WTC11 (cell line): ENCODE results near the gene ZNF599. TPM values are rescaled to one million over a fixed set of nuclear protein-coding genes. Genes with fewer than 3 reads are reported as not detected.

Source experiments
- ATAC-seq: fragments of 200-7000 bp; cut with Tn5 transposase; 2 replicates; pipeline ENCODE4 v1.10.0; 2021; ENCODE audit warnings: mild to moderate bottlenecking, moderate library complexity
- CTCF ChIA-PET: fragments of 300-600 bp; sonication (Branson Sonifier 250); formaldehyde crosslinking; loops from one replicate; lab custom pipeline; 2021; ENCODE audit warnings: antibody characterized with exemption; lab: Charles Lee
- POLR2A ChIA-PET: fragments of 350-600 bp; sonication (Branson Sonifier 250); formaldehyde crosslinking; loops from one replicate; lab custom pipeline; 2021; ENCODE audit warnings: antibody characterized with exemption; lab: Charles Lee
- DNase-seq: peaks from one replicate; pipeline ENCODE4 v3.0.0; 2021; ENCODE audit warnings: low spot score
- H3K27ac Mint-ChIP-seq: 2 replicates; pipeline ENCODE4 v1.8.0; 2021; ENCODE audit warnings: mixed read lengths
- H3K27me3 Mint-ChIP-seq: 2 replicates; pipeline ENCODE4 v1.8.0; 2021; ENCODE audit warnings: low read depth, mild to moderate bottlenecking, moderate library complexity, mixed read lengths
- H3K36me3 Mint-ChIP-seq: 2 replicates; pipeline ENCODE4 v1.8.0; 2021; ENCODE audit warnings: mixed read lengths
- H3K4me1 Mint-ChIP-seq: 2 replicates; pipeline ENCODE4 v1.8.0; 2022; ENCODE audit warnings: mixed read lengths
- H3K4me3 Mint-ChIP-seq: 2 replicates; pipeline ENCODE4 v1.8.0; 2021; ENCODE audit warnings: mild to moderate bottlenecking, moderate library complexity, mixed read lengths
- H3K9me3 Mint-ChIP-seq: 2 replicates; pipeline ENCODE4 v1.8.0; 2021; ENCODE audit warnings: mixed read lengths
- CREM ChIP-seq: sonication (generic); formaldehyde crosslinking; IDR thresholded peaks from 2 replicates; pipeline ENCODE4 v1.8.1; 2022; ENCODE audit warnings: mild to moderate bottlenecking, missing genetic modification reagents, moderate library complexity
- GABPB1 ChIP-seq: sonication (generic); formaldehyde crosslinking; IDR thresholded peaks from 2 replicates; pipeline ENCODE4 v1.8.1; 2023; ENCODE audit warnings: mild to moderate bottlenecking, missing genetic modification reagents
- NFATC4 ChIP-seq: fragments of 250-450 bp; sonication (Bioruptor Pico); IDR thresholded peaks from 2 replicates; pipeline ENCODE4 v1.9.0; 2021; ENCODE audit warnings: mild to moderate bottlenecking
- ZNF396 ChIP-seq: fragments of 250-450 bp; sonication (Bioruptor Pico); IDR thresholded peaks from 2 replicates; pipeline ENCODE4 v1.8.0; 2021; ENCODE audit warnings: mild to moderate bottlenecking, moderate library complexity, borderline replicate concordance
- ZNF671 ChIP-seq: fragments of 250-450 bp; sonication (Bioruptor Pico); IDR thresholded peaks from 2 replicates; pipeline ENCODE4 v1.8.0; 2021; ENCODE audit warnings: mild to moderate bottlenecking
- total RNA-seq: library from RNA; stranded (reverse); gene quantifications from 3 replicates; pipeline ENCODE4 v1.2.3, GENCODE V29; 2021
- TF ChIP-seq, protein P1 (sequence below): sonication (generic); formaldehyde crosslinking; IDR thresholded peaks from 2 replicates; pipeline ENCODE4 v1.8.0; 2022; ENCODE audit warnings: missing genetic modification reagents
- TF ChIP-seq, protein P2 (sequence below): sonication (generic); formaldehyde crosslinking; IDR thresholded peaks from 2 replicates; pipeline ENCODE4 v1.8.1; 2023; ENCODE audit warnings: mild to moderate bottlenecking, missing genetic modification reagents, borderline replicate concordance
- TF ChIP-seq, protein P3 (sequence below): sonication (generic); formaldehyde crosslinking; IDR thresholded peaks from 2 replicates; pipeline ENCODE4 v1.8.0; 2022; ENCODE audit warnings: mild to moderate bottlenecking, missing genetic modification reagents
- TF ChIP-seq, protein P4 (sequence below): fragments of 250-450 bp; sonication (Bioruptor Pico); IDR thresholded peaks from 2 replicates; pipeline ENCODE4 v1.9.0; 2021; ENCODE audit warnings: moderate library complexity, mild to moderate bottlenecking, inconsistent platforms, borderline replicate concordance
- TF ChIP-seq, protein P5 (sequence below): sonication (generic); formaldehyde crosslinking; IDR thresholded peaks from 2 replicates; pipeline ENCODE4 v1.8.0; 2022; ENCODE audit warnings: mild to moderate bottlenecking, missing genetic modification reagents
- TF ChIP-seq, protein P6 (sequence below): sonication (generic); formaldehyde crosslinking; IDR thresholded peaks from 2 replicates; pipeline ENCODE4 v1.8.0; 2022; ENCODE audit warnings: mild to moderate bottlenecking, missing genetic modification reagents
- TF ChIP-seq, protein P7 (sequence below): fragments of 250-450 bp; sonication (Bioruptor Pico); IDR thresholded peaks from 2 replicates; pipeline ENCODE4 v1.9.0; 2021; ENCODE audit warnings: mild to moderate bottlenecking

ZNF599 gene
- total RNA-seq, 1 experiment from 2014 or later: 5.2 TPM

DNA sequence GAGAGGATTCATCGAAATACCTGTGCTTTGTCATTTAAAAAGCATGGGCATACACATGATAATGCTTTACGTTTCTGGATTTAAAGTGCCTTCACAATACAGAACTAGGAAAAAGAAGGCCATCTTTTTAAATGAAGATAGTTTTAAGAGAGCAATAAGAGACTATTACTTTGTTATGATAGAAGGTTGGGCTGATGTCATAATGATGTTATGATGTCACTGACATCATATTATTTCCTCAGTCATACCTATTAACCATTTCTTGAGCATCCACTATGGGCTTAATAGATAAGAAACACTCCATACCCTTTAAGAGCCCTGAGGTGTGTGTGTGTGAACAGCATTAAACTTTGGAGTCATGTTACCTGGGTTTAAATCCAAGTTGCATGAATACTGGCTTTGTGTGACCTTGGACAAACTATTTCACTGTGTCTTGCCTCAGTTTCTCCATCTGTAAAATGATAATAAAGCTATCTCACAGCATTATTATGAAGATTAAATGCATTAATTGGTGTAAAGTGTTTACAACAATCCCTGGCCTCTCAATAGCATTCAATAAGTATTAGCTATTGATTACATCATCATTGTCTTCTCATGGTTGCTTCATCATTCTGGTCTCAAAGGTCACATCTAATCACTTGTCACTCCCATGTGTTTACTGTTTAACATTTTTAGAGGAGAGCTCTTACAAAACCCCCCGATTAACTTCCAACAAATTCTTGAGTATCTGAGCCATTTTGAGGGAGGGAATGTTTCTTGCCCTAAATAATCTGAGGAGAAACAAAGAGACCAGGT lies 27.9 kb downstream of the ZNF599 start:
- TF ChIP-seq GABPB1 (CRISPR knock-in tag): peak; percentile 89
- no peak for TF ChIP-seq CREM (CRISPR knock-in tag)
- no peak for ATAC-seq
- CTCF ChIA-PET: no interaction called here
- Mint-ChIP-seq H3K27me3 (peaks cover 13% of the 10 kb centered on the region), H3K4me3 (no peak overlapping the region), H3K4me1 (peaks cover 11% of the 10 kb centered on the region), H3K36me3 (peaks cover 11% of the 10 kb centered on the region), H3K9me3 (peaks cover 18% of the 10 kb centered on the region), H3K27ac (no peak overlapping the region)
- POLR2A ChIA-PET: no interaction called here
- no peak for DNase-seq

DNA sequence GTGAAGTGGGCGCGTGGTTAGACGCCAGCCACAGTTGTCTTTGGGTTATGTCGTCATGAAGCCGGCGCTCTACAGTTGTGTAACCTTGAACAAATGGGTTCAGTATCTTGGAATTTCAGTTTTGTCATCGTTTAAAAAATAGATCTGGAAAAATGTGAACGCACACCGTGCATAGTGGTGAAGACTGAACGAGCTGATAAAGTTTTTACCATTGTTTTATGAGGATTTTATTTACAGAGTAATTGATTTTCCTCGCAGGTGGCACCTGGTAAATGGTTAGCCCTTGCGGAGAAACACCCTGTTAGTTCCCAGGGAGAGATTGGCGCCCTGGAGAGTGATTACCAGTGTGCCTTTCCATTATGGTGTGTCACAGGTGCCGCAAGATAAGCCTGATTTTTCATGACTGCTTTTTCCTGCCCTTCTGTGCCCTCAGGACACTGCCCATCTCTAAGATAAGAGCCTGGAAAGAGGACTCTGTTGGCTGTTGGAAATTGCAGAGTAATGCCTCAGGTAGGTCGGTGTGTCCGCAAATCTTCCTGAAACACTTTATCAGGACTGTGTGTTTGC lies 38.4 kb downstream of the ZNF599 start:
- POLR2A ChIA-PET: no interaction called here
- TF ChIP-seq, protein P1, sequence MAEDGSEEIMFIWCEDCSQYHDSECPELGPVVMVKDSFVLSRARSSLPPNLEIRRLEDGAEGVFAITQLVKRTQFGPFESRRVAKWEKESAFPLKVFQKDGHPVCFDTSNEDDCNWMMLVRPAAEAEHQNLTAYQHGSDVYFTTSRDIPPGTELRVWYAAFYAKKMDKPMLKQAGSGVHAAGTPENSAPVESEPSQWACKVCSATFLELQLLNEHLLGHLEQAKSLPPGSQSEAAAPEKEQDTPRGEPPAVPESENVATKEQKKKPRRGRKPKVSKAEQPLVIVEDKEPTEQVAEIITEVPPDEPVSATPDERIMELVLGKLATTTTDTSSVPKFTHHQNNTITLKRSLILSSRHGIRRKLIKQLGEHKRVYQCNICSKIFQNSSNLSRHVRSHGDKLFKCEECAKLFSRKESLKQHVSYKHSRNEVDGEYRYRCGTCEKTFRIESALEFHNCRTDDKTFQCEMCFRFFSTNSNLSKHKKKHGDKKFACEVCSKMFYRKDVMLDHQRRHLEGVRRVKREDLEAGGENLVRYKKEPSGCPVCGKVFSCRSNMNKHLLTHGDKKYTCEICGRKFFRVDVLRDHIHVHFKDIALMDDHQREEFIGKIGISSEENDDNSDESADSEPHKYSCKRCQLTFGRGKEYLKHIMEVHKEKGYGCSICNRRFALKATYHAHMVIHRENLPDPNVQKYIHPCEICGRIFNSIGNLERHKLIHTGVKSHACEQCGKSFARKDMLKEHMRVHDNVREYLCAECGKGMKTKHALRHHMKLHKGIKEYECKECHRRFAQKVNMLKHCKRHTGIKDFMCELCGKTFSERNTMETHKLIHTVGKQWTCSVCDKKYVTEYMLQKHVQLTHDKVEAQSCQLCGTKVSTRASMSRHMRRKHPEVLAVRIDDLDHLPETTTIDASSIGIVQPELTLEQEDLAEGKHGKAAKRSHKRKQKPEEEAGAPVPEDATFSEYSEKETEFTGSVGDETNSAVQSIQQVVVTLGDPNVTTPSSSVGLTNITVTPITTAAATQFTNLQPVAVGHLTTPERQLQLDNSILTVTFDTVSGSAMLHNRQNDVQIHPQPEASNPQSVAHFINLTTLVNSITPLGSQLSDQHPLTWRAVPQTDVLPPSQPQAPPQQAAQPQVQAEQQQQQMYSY: no peak
- TF ChIP-seq, protein P2, sequence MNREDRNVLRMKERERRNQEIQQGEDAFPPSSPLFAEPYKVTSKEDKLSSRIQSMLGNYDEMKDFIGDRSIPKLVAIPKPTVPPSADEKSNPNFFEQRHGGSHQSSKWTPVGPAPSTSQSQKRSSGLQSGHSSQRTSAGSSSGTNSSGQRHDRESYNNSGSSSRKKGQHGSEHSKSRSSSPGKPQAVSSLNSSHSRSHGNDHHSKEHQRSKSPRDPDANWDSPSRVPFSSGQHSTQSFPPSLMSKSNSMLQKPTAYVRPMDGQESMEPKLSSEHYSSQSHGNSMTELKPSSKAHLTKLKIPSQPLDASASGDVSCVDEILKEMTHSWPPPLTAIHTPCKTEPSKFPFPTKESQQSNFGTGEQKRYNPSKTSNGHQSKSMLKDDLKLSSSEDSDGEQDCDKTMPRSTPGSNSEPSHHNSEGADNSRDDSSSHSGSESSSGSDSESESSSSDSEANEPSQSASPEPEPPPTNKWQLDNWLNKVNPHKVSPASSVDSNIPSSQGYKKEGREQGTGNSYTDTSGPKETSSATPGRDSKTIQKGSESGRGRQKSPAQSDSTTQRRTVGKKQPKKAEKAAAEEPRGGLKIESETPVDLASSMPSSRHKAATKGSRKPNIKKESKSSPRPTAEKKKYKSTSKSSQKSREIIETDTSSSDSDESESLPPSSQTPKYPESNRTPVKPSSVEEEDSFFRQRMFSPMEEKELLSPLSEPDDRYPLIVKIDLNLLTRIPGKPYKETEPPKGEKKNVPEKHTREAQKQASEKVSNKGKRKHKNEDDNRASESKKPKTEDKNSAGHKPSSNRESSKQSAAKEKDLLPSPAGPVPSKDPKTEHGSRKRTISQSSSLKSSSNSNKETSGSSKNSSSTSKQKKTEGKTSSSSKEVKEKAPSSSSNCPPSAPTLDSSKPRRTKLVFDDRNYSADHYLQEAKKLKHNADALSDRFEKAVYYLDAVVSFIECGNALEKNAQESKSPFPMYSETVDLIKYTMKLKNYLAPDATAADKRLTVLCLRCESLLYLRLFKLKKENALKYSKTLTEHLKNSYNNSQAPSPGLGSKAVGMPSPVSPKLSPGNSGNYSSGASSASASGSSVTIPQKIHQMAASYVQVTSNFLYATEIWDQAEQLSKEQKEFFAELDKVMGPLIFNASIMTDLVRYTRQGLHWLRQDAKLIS: no peak
- TF ChIP-seq, protein P3, sequence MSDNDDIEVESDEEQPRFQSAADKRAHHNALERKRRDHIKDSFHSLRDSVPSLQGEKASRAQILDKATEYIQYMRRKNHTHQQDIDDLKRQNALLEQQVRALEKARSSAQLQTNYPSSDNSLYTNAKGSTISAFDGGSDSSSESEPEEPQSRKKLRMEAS: peak; percentile 1; the same call in 1 of the 2 replicates
- TF ChIP-seq, protein P4, sequence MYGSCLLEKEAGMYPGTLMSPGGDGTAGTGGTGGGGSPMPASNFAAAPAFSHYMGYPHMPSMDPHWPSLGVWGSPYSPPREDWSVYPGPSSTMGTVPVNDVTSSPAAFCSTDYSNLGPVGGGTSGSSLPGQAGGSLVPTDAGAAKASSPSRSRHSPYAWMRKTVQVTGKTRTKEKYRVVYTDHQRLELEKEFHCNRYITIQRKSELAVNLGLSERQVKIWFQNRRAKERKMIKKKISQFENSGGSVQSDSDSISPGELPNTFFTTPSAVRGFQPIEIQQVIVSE (CRISPR knock-in tag): no peak
- no peak for TF ChIP-seq ZNF671 (CRISPR knock-in tag)
- no peak for TF ChIP-seq NFATC4 (CRISPR knock-in tag)
- TF ChIP-seq, protein P5, sequence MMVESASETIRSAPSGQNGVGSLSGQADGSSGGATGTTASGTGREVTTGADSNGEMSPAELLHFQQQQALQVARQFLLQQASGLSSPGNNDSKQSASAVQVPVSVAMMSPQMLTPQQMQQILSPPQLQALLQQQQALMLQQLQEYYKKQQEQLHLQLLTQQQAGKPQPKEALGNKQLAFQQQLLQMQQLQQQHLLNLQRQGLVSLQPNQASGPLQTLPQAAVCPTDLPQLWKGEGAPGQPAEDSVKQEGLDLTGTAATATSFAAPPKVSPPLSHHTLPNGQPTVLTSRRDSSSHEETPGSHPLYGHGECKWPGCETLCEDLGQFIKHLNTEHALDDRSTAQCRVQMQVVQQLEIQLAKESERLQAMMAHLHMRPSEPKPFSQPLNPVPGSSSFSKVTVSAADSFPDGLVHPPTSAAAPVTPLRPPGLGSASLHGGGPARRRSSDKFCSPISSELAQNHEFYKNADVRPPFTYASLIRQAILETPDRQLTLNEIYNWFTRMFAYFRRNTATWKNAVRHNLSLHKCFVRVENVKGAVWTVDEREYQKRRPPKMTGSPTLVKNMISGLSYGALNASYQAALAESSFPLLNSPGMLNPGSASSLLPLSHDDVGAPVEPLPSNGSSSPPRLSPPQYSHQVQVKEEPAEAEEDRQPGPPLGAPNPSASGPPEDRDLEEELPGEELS: no peak
- TF ChIP-seq, protein P6, sequence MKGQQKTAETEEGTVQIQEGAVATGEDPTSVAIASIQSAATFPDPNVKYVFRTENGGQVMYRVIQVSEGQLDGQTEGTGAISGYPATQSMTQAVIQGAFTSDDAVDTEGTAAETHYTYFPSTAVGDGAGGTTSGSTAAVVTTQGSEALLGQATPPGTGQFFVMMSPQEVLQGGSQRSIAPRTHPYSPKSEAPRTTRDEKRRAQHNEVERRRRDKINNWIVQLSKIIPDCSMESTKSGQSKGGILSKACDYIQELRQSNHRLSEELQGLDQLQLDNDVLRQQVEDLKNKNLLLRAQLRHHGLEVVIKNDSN (CRISPR knock-in tag): peak; percentile 21; the same call in 1 of the 2 replicates
- TF ChIP-seq CREM (CRISPR knock-in tag): peak; percentile 92
- TF ChIP-seq, protein P7, sequence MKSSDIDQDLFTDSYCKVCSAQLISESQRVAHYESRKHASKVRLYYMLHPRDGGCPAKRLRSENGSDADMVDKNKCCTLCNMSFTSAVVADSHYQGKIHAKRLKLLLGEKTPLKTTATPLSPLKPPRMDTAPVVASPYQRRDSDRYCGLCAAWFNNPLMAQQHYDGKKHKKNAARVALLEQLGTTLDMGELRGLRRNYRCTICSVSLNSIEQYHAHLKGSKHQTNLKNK: no peak
- no peak for TF ChIP-seq ZNF396 (CRISPR knock-in tag)
- peaks cover 4% of the 10 kb centered on the region for H3K36me3 Mint-ChIP-seq
- ATAC-seq (no peak), DNase-seq (no peak)
- H3K4me1 Mint-ChIP-seq: peaks cover 12% of the 10 kb centered on the region
- peak overlapping the region; percentile 99 for H3K27ac Mint-ChIP-seq
- peak overlapping the region; percentile 97 for H3K4me3 Mint-ChIP-seq
- H3K27me3 Mint-ChIP-seq: no peaks in the 10 kb centered on the region
- H3K9me3 Mint-ChIP-seq: no peaks in the 10 kb centered on the region
- CTCF ChIA-PET: no interaction called here
